A549 (cell line): ENCODE measurements around the gene MCCC1. TPM values are rescaled to one million over a fixed set of nuclear protein-coding genes. Genes with fewer than 3 reads are reported as not detected.

Source experiments
- ATAC-seq, 2 experiments: fragments of 200-7000 bp in 1 of 2; fragments of >200 bp in 1 of 2; cut with Nextera tagmentation in 1 of 2; cut with Tn5 transposase in 1 of 2; 3 replicates each; pipeline versions ENCODE4 v1.8.0 to v1.9.1; 2018 to 2020; ENCODE audit warnings: mild to moderate bottlenecking in 1 of 2, moderate library complexity in 1 of 2
- CTCF ChIA-PET: fragments of 300-600 bp; sonication (Branson Sonifier 250); formaldehyde crosslinking; extraction: SDS; loops from one replicate; lab custom pipeline; 2021; ENCODE audit warnings: antibody characterized with exemption, inconsistent platforms; lab: Yijun Ruan, JAX
- POLR2A ChIA-PET: fragments of 350-600 bp; formaldehyde crosslinking; extraction: SDS; loops from one replicate; lab custom pipeline; 2021; ENCODE audit warnings: antibody characterized with exemption, inconsistent platforms; lab: Yijun Ruan, JAX
- DNase-seq, 2 experiments: peaks; one replicate each; pipeline versions ENCODE4 v3.0.0 to v3.0.0-alpha.2; 2011 to 2016; ENCODE audit warnings: low read depth in 1 of 2, low spot score in 1 of 2
- FAIRE-seq: peaks from 2 replicates; lab custom pipeline; 2011; peaks lifted over from hg19 to GRCh38; lab: Jason Lieb, UNC
- H3K27ac ChIP-seq, 2 experiments: fragments of >200 bp; sonication (Bioruptor Twin); formaldehyde crosslinking; 3 replicates each; pipeline ENCODE4 v1.5.1; 2016 to 2017
- H3K4me1 ChIP-seq: fragments of >200 bp; sonication (Bioruptor Twin); formaldehyde crosslinking; 3 replicates; pipeline ENCODE4 v1.6.1; 2016
- H3K4me2 ChIP-seq: fragments of >200 bp; sonication (Bioruptor Twin); formaldehyde crosslinking; 3 replicates; pipeline ENCODE4 v1.6.1; 2016
- H3K4me3 ChIP-seq: fragments of >200 bp; sonication (Bioruptor Twin); formaldehyde crosslinking; 3 replicates; pipeline ENCODE4 v1.5.1; 2016
- H3K9me3 ChIP-seq: fragments of >200 bp; sonication (Bioruptor Twin); formaldehyde crosslinking; 3 replicates; pipeline ENCODE4 v1.6.1; 2016
- CEBPB ChIP-seq, 2 experiments: fragments of >200 bp in 1 of 2; sonication (Bioruptor Twin) in 1 of 2; formaldehyde crosslinking in 1 of 2; IDR thresholded peaks; 2 replicates each; pipeline ENCODE4 v1.6.1; 2012 to 2016
- CHD2 ChIP-seq: fragments of 150-350 bp; IDR thresholded peaks from 2 replicates; pipeline ENCODE4 v1.6.1; 2014; ENCODE audit warnings: low read length; ENCODE audit not compliant: partially characterized antibody
- CHD4 ChIP-seq: fragments of 200-600 bp; sonication (generic); IDR thresholded peaks from 2 replicates; pipeline ENCODE4 v1.6.1; 2016; ENCODE audit warnings: antibody characterized with exemption, mild to moderate bottlenecking, borderline replicate concordance
- E2F6 ChIP-seq: IDR thresholded peaks from 2 replicates; pipeline ENCODE4 v1.6.1; 2012; ENCODE audit warnings: low read depth, borderline replicate concordance
- EHMT2 ChIP-seq: fragments of 200-600 bp; sonication (generic); IDR thresholded peaks from 2 replicates; pipeline ENCODE4 v1.6.1; 2016; ENCODE audit warnings: antibody characterized with exemption, low read depth, mild to moderate bottlenecking, moderate library complexity
- EP300 ChIP-seq, 2 experiments: fragments of >200 bp; sonication (Bioruptor Twin); formaldehyde crosslinking; IDR thresholded peaks; 2 replicates in 1 of 2; 3 replicates in 1 of 2; pipeline ENCODE4 v1.6.1; 2016 to 2017
- ESRRA ChIP-seq: fragments of 150-350 bp; IDR thresholded peaks from 2 replicates; pipeline ENCODE4 v1.6.1; 2014; ENCODE audit warnings: mild to moderate bottlenecking, low read length, borderline replicate concordance
- FOXS1 ChIP-seq: fragments of 250-450 bp; sonication (Bioruptor Pico); IDR thresholded peaks from 2 replicates; pipeline ENCODE4 v1.5.0; 2020; ENCODE audit warnings: mild to moderate bottlenecking, moderate library complexity
- HMGXB4 ChIP-seq: fragments of 250-450 bp; sonication (Bioruptor Pico); IDR thresholded peaks from 2 replicates; pipeline ENCODE4 v1.5.0; 2021; ENCODE audit warnings: mild to moderate bottlenecking, moderate library complexity, borderline replicate concordance
- HOXA7 ChIP-seq: fragments of 250-450 bp; sonication (Bioruptor Pico); IDR thresholded peaks from 2 replicates; pipeline ENCODE4 v1.5.0; 2020; ENCODE audit warnings: mild to moderate bottlenecking, moderate library complexity
- HOXB13 ChIP-seq: fragments of 250-450 bp; sonication (Bioruptor Pico); IDR thresholded peaks from 2 replicates; pipeline ENCODE4 v1.5.0; 2020; ENCODE audit warnings: low read depth, mild to moderate bottlenecking, moderate library complexity
- HOXB5 ChIP-seq: fragments of 250-450 bp; sonication (Bioruptor Pico); IDR thresholded peaks from 2 replicates; pipeline ENCODE4 v1.5.0; 2020; ENCODE audit warnings: mild to moderate bottlenecking, moderate library complexity
- MAFK ChIP-seq: fragments of 450-650 bp; IDR thresholded peaks from 2 replicates; pipeline ENCODE4 v1.6.1; 2014; ENCODE audit not compliant: partially characterized antibody
- MYC ChIP-seq: IDR thresholded peaks from 2 replicates; pipeline ENCODE4 v1.6.1; 2012; ENCODE audit warnings: mild to moderate bottlenecking, inconsistent platforms, low read length, improper control_type of control experiment, borderline replicate concordance
- NR3C1 ChIP-seq: fragments of >200 bp; sonication (Bioruptor Twin); formaldehyde crosslinking; IDR thresholded peaks from 3 replicates; pipeline ENCODE4 v1.6.1; 2017
- PHF8 ChIP-seq: fragments of 200-600 bp; sonication (generic); IDR thresholded peaks from 2 replicates; pipeline ENCODE4 v1.6.1; 2016; ENCODE audit warnings: low read depth, mild to moderate bottlenecking, antibody characterized with exemption, moderate library complexity, borderline replicate concordance
- POLR2A ChIP-seq: IDR thresholded peaks from 2 replicates; pipeline ENCODE4 v1.6.1; 2012; ENCODE audit warnings: mild to moderate bottlenecking, low read length
- RARB ChIP-seq: fragments of 250-450 bp; sonication (Bioruptor Pico); IDR thresholded peaks from 2 replicates; pipeline ENCODE4 v1.8.0; 2021; ENCODE audit warnings: mild to moderate bottlenecking, moderate library complexity
- RCOR1 ChIP-seq: fragments of 150-350 bp; IDR thresholded peaks from 2 replicates; pipeline ENCODE4 v1.6.1; 2014; ENCODE audit warnings: antibody characterized with exemption, low read length, low read depth
- SMC3 ChIP-seq: fragments of >200 bp; sonication (Bioruptor Twin); formaldehyde crosslinking; IDR thresholded peaks from 3 replicates; pipeline ENCODE4 v1.6.1; 2018; ENCODE audit warnings: inconsistent platforms
- TP53 ChIP-seq: fragments of 250-450 bp; sonication (Bioruptor Pico); IDR thresholded peaks from 2 replicates; pipeline ENCODE4 v1.5.0; 2021; ENCODE audit warnings: mild to moderate bottlenecking, moderate library complexity
- ZC3H11A ChIP-seq: fragments of 450-650 bp; IDR thresholded peaks from 2 replicates; pipeline ENCODE4 v1.6.1; 2014; ENCODE audit warnings: antibody characterized with exemption, mild to moderate bottlenecking
- ZSCAN20 ChIP-seq: fragments of 250-450 bp; sonication (Bioruptor Pico); IDR thresholded peaks from 2 replicates; pipeline ENCODE4 v1.8.0; 2022; ENCODE audit warnings: mild to moderate bottlenecking, moderate library complexity
- WGBS: methylation state at CpG from one replicate; pipeline ENCODE4 v1.1.6; 2017; ENCODE audit errors: missing lambda C conversion rate; 5-methylcytosine and 5-hydroxymethylcytosine counted together
- polyA plus RNA-seq, 4 experiments: library from polyadenylated mRNA; depleted of rRNA in 3 of 4; stranded (reverse); fragments of >200 nt; fragmentation: RNase III in 1 of 4; extraction: RNeasy Plus Mini Kit Qiagen cat#74134 plus additional on column Dnase treatment in 1 of 4; gene quantifications; 2 replicates in 3 of 4; 3 replicates in 1 of 4; pipeline ENCODE4 v1.2.3, GENCODE V29; 2011 to 2017

MCCC1 gene
- polyA plus RNA-seq, 2 of the 4 experiments (the other 2 are of a cell fraction) = 11.8 to 12.4 TPM

- no peak for TF ChIP-seq E2F6
- TF ChIP-seq HMGXB4 (CRISPR knock-in tag) = no peak
- no peak for TF ChIP-seq HOXB13 (CRISPR knock-in tag)
Measured at GRCh38 chr3:182972387-182972786, 126.9 kb downstream of the MCCC1 start (continued).

- POLR2A ChIA-PET = interaction anchor here (0.6 kb wide), 1 partner anchor 178 kb away, joined by 5 read pairs; the partner anchor contains the start of gene ATP11B
- Histone ChIP-seq H3K4me2 (no peak overlapping the region), H3K9me3 (no peaks in the 10 kb centered on the region), H3K4me3 (no peak overlapping the region), H3K27ac (no peak overlapping the region)
- DNase-seq (no peak), ATAC-seq (no peak)
- CTCF ChIA-PET = interaction anchor here (0.6 kb wide), 1 partner anchor 33 kb away, joined by 4 read pairs; no protein-coding TSS in a partner anchor
- TF ChIP-seq TP53 (CRISPR knock-in tag) (no peak), MAFK (no peak), EHMT2 (no peak), RARB (CRISPR knock-in tag) (no peak), HOXB5 (CRISPR knock-in tag) (no peak), ESRRA (no peak), CHD2 (no peak), E2F6 (no peak), CHD4 (no peak), PHF8 (no peak), HMGXB4 (CRISPR knock-in tag) (no peak), MYC (no peak), CEBPB (IDR thresholded peaks at IDR 0.05) (no peak), SMC3 (no peak), ZC3H11A (no peak), HOXB13 (CRISPR knock-in tag) (no peak)
- TF ChIP-seq, all 56 proteins: peak for 0
- no peak for FAIRE-seq
- H3K4me1 ChIP-seq = peaks cover 34% of the 10 kb centered on the region
- 60% methylated on average over 2 of the region's 2 CpGs for WGBS
Measured at GRCh38 chr3:182971637-182972036, 127.7 kb downstream of the MCCC1 start.

DNA sequence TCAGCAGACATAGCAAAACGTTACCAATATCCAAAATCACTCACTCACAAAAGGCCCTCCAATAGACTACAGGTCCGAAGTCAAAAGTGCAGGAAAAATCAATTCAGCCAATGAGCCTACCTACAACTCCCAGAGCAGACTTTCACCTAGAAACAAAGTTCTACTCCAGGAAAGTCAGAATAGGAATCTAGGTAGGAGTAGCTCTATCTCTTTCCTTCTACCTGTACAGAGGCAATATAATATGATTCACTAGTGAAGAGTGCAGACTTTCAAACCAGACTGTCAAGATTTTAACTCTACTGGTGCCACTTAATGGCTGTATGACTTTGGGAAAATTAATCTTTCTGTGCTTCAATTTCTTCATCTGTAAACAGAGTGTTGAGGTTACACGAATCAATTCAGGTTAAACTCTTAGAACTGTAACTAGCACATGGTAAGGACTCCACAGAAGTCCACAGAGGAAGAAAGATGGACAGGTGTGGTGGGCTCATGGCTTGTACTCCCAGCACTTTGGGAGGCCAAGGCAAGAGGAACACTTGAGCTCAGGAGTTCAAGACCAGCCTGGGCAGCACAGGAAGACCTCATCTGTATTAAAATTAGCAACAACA is 128.4 kb downstream of the MCCC1 start:
- FAIRE-seq = no peak
- no peak for DNase-seq
- 86% methylated on average over 3 of the region's 3 CpGs for WGBS
- H3K4me2 ChIP-seq = no peak overlapping the region
- ATAC-seq = no peak
- POLR2A ChIA-PET = no interaction called here
- H3K27ac ChIP-seq = no peak overlapping the region
- no peaks in the 10 kb centered on the region for H3K9me3 ChIP-seq
- H3K4me1 ChIP-seq = peaks cover 34% of the 10 kb centered on the region
- TF ChIP-seq CEBPB (IDR thresholded peaks at IDR 0.05) (no peak), EP300 (IDR thresholded peaks at IDR 0.05) (no peak), RCOR1 (no peak), FOXS1 (no peak), CHD2 (no peak), POLR2A (no peak), ZSCAN20 (CRISPR knock-in tag) (no peak), HOXA7 (CRISPR knock-in tag) (no peak), NR3C1 (no peak)
- TF ChIP-seq, all 56 proteins: peak for 0
- CTCF ChIA-PET = interaction anchor here (1.0 kb wide), 1 partner anchor 9 kb away, joined by 3 read pairs; no protein-coding TSS in a partner anchor
- H3K4me3 ChIP-seq = no peak overlapping the region
